ENCODE results near the gene COPZ2.

The COPZ2 gene

DNA sequence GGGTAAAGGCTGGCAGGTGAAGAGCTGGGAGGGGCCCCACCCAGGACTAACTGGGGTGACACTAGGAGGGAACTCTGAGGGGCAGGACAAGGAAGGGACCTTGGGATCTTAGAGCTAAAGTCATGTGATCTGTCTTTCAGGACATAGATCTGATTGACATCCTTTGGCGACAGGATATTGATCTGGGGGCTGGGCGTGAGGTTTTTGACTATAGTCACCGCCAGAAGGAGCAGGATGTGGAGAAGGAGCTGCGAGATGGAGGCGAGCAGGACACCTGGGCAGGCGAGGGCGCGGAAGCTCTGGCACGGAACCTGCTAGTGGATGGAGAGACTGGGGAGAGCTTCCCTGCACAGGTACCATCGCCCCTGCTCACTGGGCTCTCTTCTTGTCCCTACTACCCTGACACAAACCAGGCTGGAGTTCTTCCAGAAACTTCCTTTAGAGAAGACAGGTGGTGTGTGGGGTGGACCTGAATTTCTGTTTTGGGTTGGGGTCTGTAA is 18.7 kb upstream of the COPZ2 start:
- Histone ChIP-seq H3K27ac (ENCODE audit: low read depth, low read length, severe bottlenecking) (peak overlapping the region; percentile 85), H3K9me3 (ENCODE audit: control insufficient read depth, low read length) (no peaks in the 10 kb centered on the region), H3K36me3 (ENCODE audit: control insufficient read depth, insufficient read depth, low read length) (peaks cover 79% of the 10 kb centered on the region), H3K4me1 (ENCODE audit: control insufficient read depth, insufficient read depth, low read length, poor library complexity, severe bottlenecking) (peaks cover 37% of the 10 kb centered on the region), H3K4me3 (ENCODE audit: extremely low read depth, insufficient read depth, low read length, poor library complexity, severe bottlenecking) (peak overlapping the region; percentile 53)
- WGBS, 2 experiments (ENCODE audit: insufficient coverage in 2 of 2) = 87 to 88% methylated on average over 6 to 9 of the region's 10 CpGs

DNA sequence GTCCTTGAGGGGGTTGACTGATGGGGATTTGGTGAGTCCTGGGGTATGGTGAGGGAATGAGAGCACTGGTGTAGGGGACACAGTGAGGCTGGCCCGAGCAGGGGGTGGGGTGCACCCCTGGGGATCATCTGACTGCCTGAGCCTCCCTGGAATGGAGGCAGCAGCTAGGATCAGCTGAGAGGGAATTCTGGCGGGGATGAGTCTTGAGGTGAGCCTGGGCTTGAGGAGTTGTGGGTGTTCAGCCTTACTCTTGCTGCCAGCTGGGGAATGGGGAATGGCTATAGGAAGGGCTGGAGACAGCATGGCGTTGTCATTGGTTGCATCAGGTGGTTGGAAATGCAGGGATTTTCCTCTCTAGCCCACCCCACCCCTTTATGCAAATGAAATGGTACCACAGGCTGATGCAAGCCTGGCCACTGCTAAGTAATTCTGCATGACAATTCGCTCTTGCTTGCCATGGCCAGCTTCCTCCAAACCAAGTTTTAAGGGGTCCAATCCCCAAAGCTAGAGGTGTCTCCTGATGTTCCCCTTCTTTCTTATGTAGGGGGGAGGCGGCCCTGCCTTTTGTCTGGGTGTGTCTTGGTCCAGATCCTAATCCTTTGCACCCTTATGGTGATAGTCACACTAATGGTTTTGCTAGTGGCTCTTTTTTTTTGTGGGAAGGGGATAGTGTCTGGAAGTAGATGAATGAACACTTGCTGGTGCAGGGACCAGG is 18.1 kb upstream of the COPZ2 start:
- Histone ChIP-seq H3K36me3 (ENCODE audit: control insufficient read depth, insufficient read depth, low read length) (peaks cover 80% of the 10 kb centered on the region), H3K9me3 (ENCODE audit: control insufficient read depth, low read length) (no peaks in the 10 kb centered on the region), H3K27ac (ENCODE audit: low read depth, low read length, severe bottlenecking) (peak overlapping the region; percentile 85), H3K4me3 (ENCODE audit: extremely low read depth, insufficient read depth, low read length, poor library complexity, severe bottlenecking) (peak overlapping the region; percentile 53), H3K4me1 (ENCODE audit: control insufficient read depth, insufficient read depth, low read length, poor library complexity, severe bottlenecking) (peaks cover 43% of the 10 kb centered on the region)
- WGBS, 2 experiments (ENCODE audit: insufficient coverage in 2 of 2) = 36 to 45% methylated on average over 4 of the region's 5 CpGs

DNA sequence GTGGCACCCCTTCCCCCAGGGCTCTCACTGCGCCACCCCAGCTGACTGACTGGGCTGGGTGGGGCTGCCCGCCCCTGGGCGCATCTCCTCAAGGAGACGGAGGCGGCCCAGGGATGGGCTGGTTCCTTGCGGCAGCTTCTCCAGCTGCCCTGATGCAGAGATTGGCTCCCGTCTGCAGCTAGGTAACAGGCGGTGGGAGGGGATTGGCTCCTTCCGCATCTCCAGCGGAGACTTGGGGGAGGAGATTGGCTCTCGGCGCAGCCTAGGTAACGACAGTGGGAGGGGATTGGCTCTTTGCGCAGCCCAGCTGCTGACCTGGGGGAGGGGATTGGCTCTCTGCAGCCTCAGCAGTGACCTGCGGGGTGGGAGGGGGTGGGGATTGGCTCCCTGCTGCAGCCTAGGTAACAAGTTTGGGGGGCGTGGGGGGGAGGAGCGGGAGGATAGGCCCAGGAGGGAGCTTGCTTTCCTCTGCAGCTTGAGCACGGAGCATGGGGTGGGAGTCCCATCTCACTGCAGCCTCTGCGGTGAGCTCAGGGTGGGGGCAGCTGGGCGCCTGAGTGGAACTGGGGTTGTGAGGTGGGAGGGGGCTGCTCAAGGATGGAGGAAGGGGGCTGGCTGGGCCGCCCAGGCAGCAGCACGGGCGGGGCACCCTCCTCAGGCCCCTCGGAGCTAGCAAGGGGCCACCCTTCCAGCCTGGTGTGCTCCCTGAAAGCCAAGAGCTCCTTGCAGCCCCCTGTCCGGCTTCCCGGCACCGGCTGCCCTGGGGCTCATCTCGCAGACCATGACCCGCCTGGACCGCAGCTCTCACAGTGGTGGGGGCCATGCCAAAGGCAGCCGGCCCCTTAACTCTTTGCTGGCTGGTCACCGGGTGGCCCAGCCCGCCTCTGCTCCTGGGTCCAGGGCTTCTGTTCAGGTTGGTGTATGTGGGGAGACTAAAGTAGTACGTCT is 16.9 kb upstream of the COPZ2 start:
- 5 to 8% methylated on average over 18 to 20 of the region's 34 CpGs for WGBS, 2 experiments (ENCODE audit: insufficient coverage in 2 of 2)
- Histone ChIP-seq H3K36me3 (ENCODE audit: control insufficient read depth, insufficient read depth, low read length) (peaks cover 72% of the 10 kb centered on the region), H3K4me3 (ENCODE audit: extremely low read depth, insufficient read depth, low read length, poor library complexity, severe bottlenecking) (peak overlapping the region; percentile 53), H3K4me1 (ENCODE audit: control insufficient read depth, insufficient read depth, low read length, poor library complexity, severe bottlenecking) (peaks cover 52% of the 10 kb centered on the region), H3K9me3 (ENCODE audit: control insufficient read depth, low read length) (no peaks in the 10 kb centered on the region), H3K27ac (ENCODE audit: low read depth, low read length, severe bottlenecking) (peak overlapping the region; percentile 85)

DNA sequence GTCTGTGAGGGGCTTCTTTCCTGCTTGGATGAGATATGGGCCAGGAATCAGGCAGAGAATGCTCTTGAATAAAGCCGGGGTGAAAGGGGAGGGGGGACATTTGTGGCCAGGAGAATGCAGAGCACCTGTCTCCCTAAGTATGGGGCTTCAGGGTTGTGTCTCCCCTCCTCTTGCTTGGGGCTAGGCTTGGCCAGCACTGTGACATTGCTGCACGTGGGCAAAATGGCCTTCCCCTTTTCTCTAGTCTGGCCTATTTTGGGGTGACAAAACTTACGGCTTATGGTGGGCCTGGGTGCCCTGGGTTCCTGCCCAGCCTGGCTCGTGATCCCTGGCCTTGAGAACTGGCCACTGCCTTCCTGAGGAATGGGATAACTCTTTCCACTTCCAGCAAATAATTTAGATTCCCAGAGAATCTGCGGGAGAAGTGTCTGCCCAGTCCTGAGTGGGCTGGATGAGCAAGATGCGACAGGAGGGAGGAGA is 16.2 kb upstream of the COPZ2 start:
- peak overlapping the region; percentile 75 for H3K27ac ChIP-seq (ENCODE audit: low read depth, low read length, severe bottlenecking)
- peaks cover 65% of the 10 kb centered on the region for H3K36me3 ChIP-seq (ENCODE audit: control insufficient read depth, insufficient read depth, low read length)
- H3K4me1 ChIP-seq (ENCODE audit: control insufficient read depth, insufficient read depth, low read length, poor library complexity, severe bottlenecking) = peaks cover 52% of the 10 kb centered on the region
- peak overlapping the region; percentile 16 for H3K4me3 ChIP-seq (ENCODE audit: extremely low read depth, insufficient read depth, low read length, poor library complexity, severe bottlenecking)
- no peaks in the 10 kb centered on the region for H3K9me3 ChIP-seq (ENCODE audit: control insufficient read depth, low read length)
- 30 to 48% methylated on average over 4 to 5 of the region's 6 CpGs for WGBS, 2 experiments (ENCODE audit: insufficient coverage in 2 of 2)

DNA sequence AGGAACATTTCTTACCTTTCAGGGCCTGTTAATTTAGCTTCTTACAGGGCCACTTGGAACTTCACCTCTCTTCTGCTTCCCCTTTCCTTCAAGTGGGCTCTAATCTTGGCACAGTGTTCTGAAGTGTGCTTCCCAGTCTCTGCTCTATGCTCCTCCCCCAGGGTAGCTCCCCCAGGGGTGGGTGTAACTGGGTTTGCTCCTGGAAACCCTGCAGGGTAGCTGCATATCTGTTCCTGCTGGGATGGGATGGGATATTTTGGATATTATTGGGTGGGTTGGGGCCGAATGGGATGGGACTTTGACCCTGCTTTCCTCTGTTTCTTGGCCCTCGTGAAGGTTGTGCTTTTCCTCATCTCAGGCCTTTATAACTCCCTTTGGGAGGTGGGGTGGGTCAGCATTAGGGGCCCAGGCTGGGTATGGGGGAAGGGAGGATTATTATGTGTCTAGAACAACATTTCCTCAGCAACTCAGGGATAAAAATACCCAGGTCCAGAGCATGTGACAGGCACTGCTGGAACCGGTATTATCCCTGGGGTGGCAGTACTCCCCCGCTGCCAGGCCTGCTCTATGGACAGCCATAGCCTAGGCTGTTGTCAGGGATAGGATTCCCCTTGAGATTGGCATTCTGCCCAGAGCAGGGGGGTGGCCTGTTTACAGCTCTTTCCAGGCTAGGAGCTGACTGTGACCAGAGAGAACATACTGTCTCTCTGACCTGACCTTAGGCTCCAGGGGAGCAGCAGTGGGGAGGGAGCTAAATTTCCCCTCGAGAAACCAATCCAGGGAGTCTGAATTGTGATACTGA is 15.6 kb upstream of the COPZ2 start:
- Histone ChIP-seq H3K36me3 (ENCODE audit: control insufficient read depth, insufficient read depth, low read length) (peaks cover 59% of the 10 kb centered on the region), H3K4me1 (ENCODE audit: control insufficient read depth, insufficient read depth, low read length, poor library complexity, severe bottlenecking) (peaks cover 52% of the 10 kb centered on the region)
- 61 to 70% methylated on average over 4 of the region's 5 CpGs for WGBS, 2 experiments (ENCODE audit: insufficient coverage in 2 of 2)

DNA sequence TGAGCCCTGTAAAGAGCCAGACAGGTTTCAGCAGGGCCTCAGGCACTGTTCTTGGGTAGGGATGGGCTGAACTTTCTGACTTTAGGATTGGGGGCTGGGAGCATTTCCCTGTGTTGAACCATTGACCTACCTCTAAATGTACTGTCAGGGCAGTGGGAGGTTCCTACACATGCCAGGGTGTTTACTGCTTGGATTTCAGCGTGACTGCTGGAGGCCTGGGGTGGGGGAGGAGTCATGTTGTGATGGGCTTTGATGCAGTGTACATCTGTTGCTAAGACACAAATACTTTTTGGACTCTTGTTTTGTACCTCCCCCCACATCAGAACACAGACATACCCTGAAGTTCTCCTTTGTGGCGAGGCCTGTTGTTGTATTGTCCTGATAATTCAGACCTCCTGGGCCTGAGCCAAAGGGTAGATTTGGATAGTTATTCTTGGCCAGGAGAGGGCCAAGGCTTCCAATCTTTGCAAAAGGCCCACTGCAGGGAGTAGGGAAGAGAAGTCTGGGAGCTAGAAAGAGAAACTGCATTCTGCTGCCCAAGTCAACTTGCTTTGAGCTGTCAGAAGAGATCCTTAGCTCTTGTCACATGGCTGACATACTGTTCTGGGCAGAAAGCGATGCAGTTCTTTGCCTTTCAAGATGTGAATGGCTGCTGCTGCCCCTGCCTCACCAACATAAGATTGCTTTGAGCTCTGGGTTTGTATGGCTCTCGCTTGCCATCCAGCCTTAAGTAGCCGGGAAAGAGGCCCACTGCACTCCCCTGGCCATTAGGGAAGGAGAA is 14.3 kb upstream of the COPZ2 start:
- H3K36me3 ChIP-seq (ENCODE audit: control insufficient read depth, insufficient read depth, low read length) = peaks cover 46% of the 10 kb centered on the region
- 68 to 86% methylated on average over 2 to 3 of the region's 5 CpGs for WGBS, 2 experiments (ENCODE audit: insufficient coverage in 2 of 2)
- peak overlapping the region; percentile 65 for H3K27ac ChIP-seq (ENCODE audit: low read depth, low read length, severe bottlenecking)
- peaks cover 52% of the 10 kb centered on the region for H3K4me1 ChIP-seq (ENCODE audit: control insufficient read depth, insufficient read depth, low read length, poor library complexity, severe bottlenecking)
- H3K9me3 ChIP-seq (ENCODE audit: control insufficient read depth, low read length) = no peaks in the 10 kb centered on the region
- H3K4me3 ChIP-seq (ENCODE audit: extremely low read depth, insufficient read depth, low read length, poor library complexity, severe bottlenecking) = no peak overlapping the region

More for the DNA sequence above, 15.6 kb upstream of the COPZ2 start:
- H3K27ac ChIP-seq (ENCODE audit: low read depth, low read length, severe bottlenecking) = peak overlapping the region; percentile 75
- H3K4me3 ChIP-seq (ENCODE audit: extremely low read depth, insufficient read depth, low read length, poor library complexity, severe bottlenecking) = peak overlapping the region; percentile 16
- H3K9me3 ChIP-seq (ENCODE audit: control insufficient read depth, low read length) = no peaks in the 10 kb centered on the region

DNA sequence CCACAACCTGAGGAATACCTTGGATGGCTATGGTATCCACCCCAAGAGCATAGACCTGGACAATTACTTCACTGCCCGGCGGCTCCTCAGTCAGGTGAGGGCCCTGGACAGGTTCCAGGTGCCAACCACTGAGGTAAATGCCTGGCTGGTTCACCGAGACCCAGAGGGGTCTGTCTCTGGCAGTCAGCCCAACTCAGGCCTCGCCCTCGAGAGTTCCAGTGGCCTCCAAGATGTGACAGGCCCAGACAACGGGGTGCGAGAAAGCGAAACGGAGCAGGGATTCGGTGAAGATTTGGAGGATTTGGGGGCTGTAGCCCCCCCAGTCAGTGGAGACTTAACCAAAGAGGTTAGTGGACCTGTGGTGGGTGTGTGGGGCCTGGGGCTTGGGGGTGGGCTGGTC is 13.7 kb upstream of the COPZ2 start:
- Histone ChIP-seq H3K4me1 (ENCODE audit: control insufficient read depth, insufficient read depth, low read length, poor library complexity, severe bottlenecking) (peaks cover 54% of the 10 kb centered on the region), H3K27ac (ENCODE audit: low read depth, low read length, severe bottlenecking) (peak overlapping the region; percentile 29), H3K9me3 (ENCODE audit: control insufficient read depth, low read length) (no peaks in the 10 kb centered on the region), H3K36me3 (ENCODE audit: control insufficient read depth, insufficient read depth, low read length) (peaks cover 40% of the 10 kb centered on the region), H3K4me3 (ENCODE audit: extremely low read depth, insufficient read depth, low read length, poor library complexity, severe bottlenecking) (no peak overlapping the region)
- WGBS, 2 experiments (ENCODE audit: insufficient coverage in 2 of 2) = 86 to 91% methylated on average over 6 to 10 of the region's 10 CpGs

DNA sequence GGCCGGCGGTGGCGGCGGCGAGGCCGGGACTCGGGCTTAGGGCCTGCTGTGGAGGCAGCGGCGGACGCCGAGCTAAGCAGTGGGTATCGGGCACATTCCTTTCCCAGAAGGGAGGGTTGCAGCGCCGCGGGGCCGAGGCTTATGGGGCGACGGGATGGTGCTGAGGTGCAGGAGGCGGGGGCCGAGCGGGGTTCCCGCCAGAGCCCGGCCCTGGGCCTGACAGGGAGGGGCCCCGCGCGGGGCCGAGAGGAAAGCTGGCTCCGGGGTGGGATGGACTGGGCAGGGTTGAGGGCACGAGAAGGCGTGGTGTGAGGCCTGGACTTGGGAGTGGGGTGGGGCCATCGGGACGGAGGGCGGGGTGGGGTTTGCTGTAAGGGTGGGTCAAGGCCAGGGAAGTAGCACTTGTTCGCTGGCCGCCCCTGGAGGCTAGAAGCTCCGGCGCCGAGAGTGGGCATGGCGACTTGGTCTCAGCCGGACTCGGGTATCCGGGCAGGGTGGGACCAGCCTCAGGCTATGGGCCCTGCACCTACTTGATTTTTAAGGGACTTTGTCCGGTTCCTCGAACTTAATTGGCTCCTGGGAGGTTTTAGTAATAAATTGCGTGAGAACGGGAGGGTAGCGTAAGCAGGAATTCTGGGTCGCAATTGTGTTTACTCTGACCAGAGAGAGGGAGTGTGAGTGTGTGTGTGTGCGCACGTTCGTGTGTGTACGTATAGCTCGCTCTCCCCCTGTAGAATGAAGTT is 11.0 kb upstream of the COPZ2 start:
- H3K27ac ChIP-seq (ENCODE audit: low read depth, low read length, severe bottlenecking) = peak overlapping the region; percentile 96
- H3K4me1 ChIP-seq (ENCODE audit: control insufficient read depth, insufficient read depth, low read length, poor library complexity, severe bottlenecking) = peaks cover 59% of the 10 kb centered on the region

DNA sequence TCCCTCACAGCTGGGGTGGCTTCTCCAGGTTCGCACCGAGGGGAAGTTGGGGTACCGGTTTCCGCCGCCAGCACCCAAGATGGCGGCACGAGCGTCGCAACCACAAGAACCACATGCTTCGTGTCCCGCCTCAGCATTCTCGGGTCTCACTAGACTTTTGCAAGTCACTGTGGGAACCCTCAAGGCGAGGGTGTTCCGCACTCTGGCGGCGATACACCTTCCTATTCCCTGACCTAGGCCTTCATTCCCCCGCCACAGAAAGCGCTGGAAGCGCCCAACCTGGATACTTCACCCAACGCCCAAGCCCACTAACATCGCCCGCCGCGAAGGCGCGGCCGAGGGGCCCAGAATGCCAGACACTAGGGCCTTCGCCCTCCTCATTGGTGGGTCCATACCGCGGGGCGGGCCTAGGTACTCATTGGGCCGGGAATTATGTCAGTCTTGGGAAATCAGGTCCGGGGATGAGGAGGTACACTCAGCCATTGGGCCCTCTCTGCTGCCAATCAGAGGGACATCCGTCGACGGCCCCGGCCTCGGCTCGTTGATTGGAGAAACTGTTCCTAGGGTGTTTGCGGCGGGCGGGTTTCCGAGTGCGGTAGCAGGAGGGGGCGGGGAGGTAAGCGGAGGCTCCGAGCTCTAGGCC is 10.3 kb upstream of the COPZ2 start, which contains the start of gene NFE2L1:
NFE2L1 (plus strand) TSS at position 619 of the 643 bp plus-strand sequence. CDS start 2,760 bp downstream, outside the sequence.
- Histone ChIP-seq H3K4me1 (ENCODE audit: control insufficient read depth, insufficient read depth, low read length, poor library complexity, severe bottlenecking) (peaks cover 57% of the 10 kb centered on the region), H3K4me3 (ENCODE audit: extremely low read depth, insufficient read depth, low read length, poor library complexity, severe bottlenecking) (peak within 1 kb of the TSS; percentile 63), H3K27ac (ENCODE audit: low read depth, low read length, severe bottlenecking) (peak within 1 kb of the TSS; percentile 96), H3K9me3 (ENCODE audit: control insufficient read depth, low read length) (no peaks in the 10 kb centered on the region), H3K36me3 (ENCODE audit: control insufficient read depth, insufficient read depth, low read length) (peaks cover 25% of the 10 kb centered on the region)
- WGBS, 2 experiments (ENCODE audit: insufficient coverage in 2 of 2) = 1% methylated on average over 33 to 44 of the region's 47 CpGs

More for the DNA sequence above, 11.0 kb upstream of the COPZ2 start:
- peak overlapping the region; percentile 63 for H3K4me3 ChIP-seq (ENCODE audit: extremely low read depth, insufficient read depth, low read length, poor library complexity, severe bottlenecking)
- no peaks in the 10 kb centered on the region for H3K9me3 ChIP-seq (ENCODE audit: control insufficient read depth, low read length)
- peaks cover 28% of the 10 kb centered on the region for H3K36me3 ChIP-seq (ENCODE audit: control insufficient read depth, insufficient read depth, low read length)
- WGBS, 2 experiments (ENCODE audit: insufficient coverage in 2 of 2) = 0 to 1% methylated on average over 37 to 46 of the region's 53 CpGs

Data from mesodermal cell (in vitro differentiated cells).